Measurements from ENCODE around the gene TIAM1.

DNA sequence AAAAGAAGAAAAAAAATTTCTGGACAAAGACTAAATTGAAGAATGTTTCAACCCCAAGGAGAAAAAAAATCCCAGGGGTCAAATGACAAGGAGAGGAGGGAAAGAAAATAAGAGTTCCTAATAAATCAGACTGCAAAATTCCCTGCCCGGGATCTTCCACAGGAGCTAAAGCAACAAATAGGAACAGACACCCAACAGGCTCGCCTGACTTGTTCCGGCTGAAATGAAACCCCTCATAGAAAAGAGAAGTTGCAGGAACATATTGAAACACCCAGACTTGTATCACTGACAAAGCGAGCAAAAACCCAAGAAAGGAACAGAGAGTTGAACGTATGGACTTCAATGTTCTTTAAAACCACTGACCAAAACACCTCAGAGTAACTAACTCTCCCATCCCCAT, 123.0 kb downstream of the TIAM1 start:
- TF ChIP-seq CTCF (IDR thresholded peaks at IDR 0.05) (no peak), POLR2AphosphoS5 (IDR thresholded peaks at IDR 0.05; ENCODE audit: low read depth, low read length) (no peak), TCF7L2 (IDR thresholded peaks at IDR 0.05; ENCODE audit: low read depth, low read length) (no peak)
- TF ChIP-seq, protein P1, sequence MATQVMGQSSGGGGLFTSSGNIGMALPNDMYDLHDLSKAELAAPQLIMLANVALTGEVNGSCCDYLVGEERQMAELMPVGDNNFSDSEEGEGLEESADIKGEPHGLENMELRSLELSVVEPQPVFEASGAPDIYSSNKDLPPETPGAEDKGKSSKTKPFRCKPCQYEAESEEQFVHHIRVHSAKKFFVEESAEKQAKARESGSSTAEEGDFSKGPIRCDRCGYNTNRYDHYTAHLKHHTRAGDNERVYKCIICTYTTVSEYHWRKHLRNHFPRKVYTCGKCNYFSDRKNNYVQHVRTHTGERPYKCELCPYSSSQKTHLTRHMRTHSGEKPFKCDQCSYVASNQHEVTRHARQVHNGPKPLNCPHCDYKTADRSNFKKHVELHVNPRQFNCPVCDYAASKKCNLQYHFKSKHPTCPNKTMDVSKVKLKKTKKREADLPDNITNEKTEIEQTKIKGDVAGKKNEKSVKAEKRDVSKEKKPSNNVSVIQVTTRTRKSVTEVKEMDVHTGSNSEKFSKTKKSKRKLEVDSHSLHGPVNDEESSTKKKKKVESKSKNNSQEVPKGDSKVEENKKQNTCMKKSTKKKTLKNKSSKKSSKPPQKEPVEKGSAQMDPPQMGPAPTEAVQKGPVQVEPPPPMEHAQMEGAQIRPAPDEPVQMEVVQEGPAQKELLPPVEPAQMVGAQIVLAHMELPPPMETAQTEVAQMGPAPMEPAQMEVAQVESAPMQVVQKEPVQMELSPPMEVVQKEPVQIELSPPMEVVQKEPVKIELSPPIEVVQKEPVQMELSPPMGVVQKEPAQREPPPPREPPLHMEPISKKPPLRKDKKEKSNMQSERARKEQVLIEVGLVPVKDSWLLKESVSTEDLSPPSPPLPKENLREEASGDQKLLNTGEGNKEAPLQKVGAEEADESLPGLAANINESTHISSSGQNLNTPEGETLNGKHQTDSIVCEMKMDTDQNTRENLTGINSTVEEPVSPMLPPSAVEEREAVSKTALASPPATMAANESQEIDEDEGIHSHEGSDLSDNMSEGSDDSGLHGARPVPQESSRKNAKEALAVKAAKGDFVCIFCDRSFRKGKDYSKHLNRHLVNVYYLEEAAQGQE (IDR thresholded peaks at IDR 0.05; ENCODE audit: insufficient read depth in 1 of 2, low read depth in 2 of 2, low read length in 1 of 2) = no peak
